SK-N-SH (cell line): ENCODE data around the gene SMIM5. TPM values are rescaled to one million over a fixed set of nuclear protein-coding genes. Genes with fewer than 3 reads are reported as not detected.

Experiments
- CTCF ChIA-PET: fragments of 300-600, 350-600 bp; formaldehyde crosslinking; extraction: SDS; loops from one replicate; lab custom pipeline; 2021; lab: Yijun Ruan, JAX
- POLR2A ChIA-PET: fragments of 350-600 bp; sonication (Branson Sonifier 250); formaldehyde crosslinking; extraction: SDS; loops from one replicate; lab custom pipeline; 2020; ENCODE audit warnings: antibody characterized with exemption, inconsistent platforms; lab: Yijun Ruan, JAX
- DNase-seq: peaks from one replicate; pipeline ENCODE4 v3.0.0; 2012
- H2AFZ ChIP-seq: fragments of 200-600 bp; sonication (generic); 2 replicates; pipeline ENCODE4 v1.8.1; 2016; ENCODE audit warnings: antibody characterized with exemption, mild to moderate bottlenecking, low read depth
- H3F3A ChIP-seq: fragments of 200-600 bp; sonication (generic); replicated peaks from 2 replicates; pipeline ENCODE3; 2016; ENCODE audit warnings: antibody characterized with exemption, mild to moderate bottlenecking; ENCODE audit not compliant: insufficient read depth
- H3K27ac ChIP-seq, 2 experiments: fragments of 200-500 bp in 1 of 2; fragments of 200-600 bp in 1 of 2; sonication (Bioruptor generic) in 1 of 2; sonication (generic), shearing (Covaris generic) in 1 of 2; 2 replicates each; pipeline versions ENCODE4 v1.5.1 to v1.6.1; 2014 to 2016; ENCODE audit warnings: low read depth in 2 of 2, inconsistent platforms in 1 of 2, low read length in 1 of 2, mild to moderate bottlenecking in 1 of 2, mixed read lengths in 1 of 2
- H3K27me3 ChIP-seq: fragments of 200-600 bp; sonication (generic), shearing (Covaris generic); 2 replicates; pipeline ENCODE4 v1.6.1; 2016; ENCODE audit warnings: mixed run types; ENCODE audit not compliant: insufficient read depth
- H3K36me3 ChIP-seq, 2 experiments: fragments of 200-500 bp in 1 of 2; fragments of 200-600 bp in 1 of 2; sonication (Bioruptor generic) in 1 of 2; sonication (generic) in 1 of 2; replicated peaks in 1 of 2; 2 replicates each; pipeline versions ENCODE3 to v1.5.1; 2014 to 2016; ENCODE audit warnings: low read length in 1 of 2, mild to moderate bottlenecking in 1 of 2; ENCODE audit not compliant: insufficient read depth in 2 of 2, control insufficient read depth in 1 of 2
- H3K4me1 ChIP-seq, 2 experiments: fragments of 200-500 bp in 1 of 2; fragments of 200-600 bp in 1 of 2; sonication (Bioruptor generic) in 1 of 2; sonication (generic), shearing (Covaris generic) in 1 of 2; 2 replicates each; pipeline versions ENCODE4 v1.5.1 to v1.6.1; 2014 to 2016; ENCODE audit warnings: low read depth in 1 of 2, low read length in 1 of 2, mixed run types in 1 of 2; ENCODE audit not compliant: insufficient read depth in 2 of 2, control insufficient read depth in 1 of 2
- H3K4me2 ChIP-seq: fragments of 200-600 bp; sonication (generic), shearing (Covaris generic); 2 replicates; pipeline ENCODE4 v1.6.1; 2017; ENCODE audit warnings: mixed run types
- H3K4me3 ChIP-seq, 2 experiments: fragments of 200-500 bp in 1 of 2; fragments of 200-600 bp in 1 of 2; sonication (Bioruptor generic) in 1 of 2; sonication (generic), shearing (Covaris generic) in 1 of 2; 2 replicates each; pipeline versions ENCODE4 v1.5.1 to v1.8.1; 2014 to 2016; ENCODE audit warnings: low read depth in 2 of 2, inconsistent platforms in 1 of 2, low read length in 1 of 2, mild to moderate bottlenecking in 1 of 2, mixed read lengths in 1 of 2, moderate library complexity in 1 of 2
- H3K79me2 ChIP-seq: fragments of 200-600 bp; sonication (generic); 2 replicates; pipeline ENCODE4 v1.8.1; 2017; ENCODE audit warnings: mild to moderate bottlenecking; ENCODE audit not compliant: insufficient read depth
- H3K9ac ChIP-seq: fragments of 200-600 bp; sonication (generic); 2 replicates; pipeline ENCODE4 v1.6.1; 2017; ENCODE audit warnings: mixed run types
- H3K9me2 ChIP-seq: fragments of 200-600 bp; sonication (generic); 2 replicates; pipeline ENCODE4 v1.6.1; 2017; ENCODE audit warnings: mixed run types
- H3K9me3 ChIP-seq: fragments of 200-600 bp; sonication (generic); 2 replicates; pipeline ENCODE4 v1.6.1; 2017; ENCODE audit warnings: mixed run types, mild to moderate bottlenecking, moderate library complexity
- H4K20me1 ChIP-seq: fragments of 200-600 bp; sonication (generic); 2 replicates; pipeline ENCODE4 v1.6.1; 2017; ENCODE audit warnings: mild to moderate bottlenecking, mixed run types; ENCODE audit not compliant: insufficient read depth
- CHD2 ChIP-seq: fragments of 150-350 bp; IDR thresholded peaks from 2 replicates; pipeline ENCODE4 v1.6.1; 2018; ENCODE audit warnings: low read length; ENCODE audit not compliant: partially characterized antibody
- ELF1 ChIP-seq: IDR thresholded peaks from 2 replicates; pipeline ENCODE4 v1.4.0; 2012
- EZH2phosphoT487 ChIP-seq: fragments of 200-600 bp; sonication (generic); IDR thresholded peaks from 2 replicates; pipeline ENCODE4 v1.6.1; 2017; ENCODE audit warnings: low read depth, mixed run types, mild to moderate bottlenecking, antibody characterized with exemption, moderate library complexity, borderline replicate concordance
- FOSL2 ChIP-seq: IDR thresholded peaks from 2 replicates; pipeline ENCODE4 v1.4.0; 2012; ENCODE audit warnings: low read depth, mild to moderate bottlenecking, moderate library complexity, borderline replicate concordance
- GABPA ChIP-seq: IDR thresholded peaks from 2 replicates; pipeline ENCODE4 v1.4.0; 2012; ENCODE audit warnings: low read depth, mild to moderate bottlenecking
- GATA2 ChIP-seq: sonication (generic); formaldehyde crosslinking; IDR thresholded peaks from 2 replicates; pipeline ENCODE4 v1.5.0; 2020; ENCODE audit warnings: mild to moderate bottlenecking, missing genetic modification reagents
- JUND ChIP-seq: IDR thresholded peaks from 2 replicates; pipeline ENCODE4 v1.4.0; 2012
- MXI1 ChIP-seq: IDR thresholded peaks from 2 replicates; pipeline ENCODE4 v1.6.1; 2012; ENCODE audit warnings: mild to moderate bottlenecking, low read depth, low read length, improper control_type of control experiment
- NRF1 ChIP-seq: IDR thresholded peaks from 2 replicates; pipeline ENCODE4 v1.6.1; 2012; ENCODE audit warnings: low read depth, mild to moderate bottlenecking, low read length
- RAD21 ChIP-seq: IDR thresholded peaks from 2 replicates; pipeline ENCODE4 v1.6.1; 2012; ENCODE audit warnings: mild to moderate bottlenecking, low read length
- REST ChIP-seq: IDR thresholded peaks from 2 replicates; pipeline ENCODE4 v1.6.1; 2012; ENCODE audit warnings: mild to moderate bottlenecking, low read depth, low read length, moderate library complexity
- SIN3A ChIP-seq: IDR thresholded peaks from 2 replicates; pipeline ENCODE4 v1.6.1; 2012; ENCODE audit warnings: low read depth, mild to moderate bottlenecking, low read length, moderate library complexity, borderline replicate concordance
- TCF12 ChIP-seq: IDR thresholded peaks from 2 replicates; pipeline ENCODE4 v1.4.0; 2012
- TEAD4 ChIP-seq: IDR thresholded peaks from 2 replicates; pipeline ENCODE4 v1.4.0; 2012; ENCODE audit warnings: mild to moderate bottlenecking, borderline replicate concordance; ENCODE audit not compliant: insufficient read depth
- YY1 ChIP-seq: IDR thresholded peaks from 2 replicates; pipeline ENCODE4 v1.4.0; 2012; ENCODE audit warnings: low read depth, mild to moderate bottlenecking
- WGBS: methylation state at CpG from one replicate; pipeline ENCODE4 v1.1.6; 2017; ENCODE audit warnings: low lambda C conversion rate; 5-methylcytosine and 5-hydroxymethylcytosine counted together
- polyA plus RNA-seq, 3 experiments: library from polyadenylated mRNA; depleted of rRNA; stranded (reverse); fragments of >200 nt; gene quantifications; 2 replicates each; pipeline ENCODE4 v1.2.3, GENCODE V29; 2012
- TF ChIP-seq, protein P1 (sequence below): IDR thresholded peaks from 2 replicates; pipeline ENCODE4; 2012
- TF ChIP-seq, protein P2 (sequence below): IDR thresholded peaks from 2 replicates; pipeline ENCODE4 v1.4.0; 2012; ENCODE audit warnings: low read depth, borderline replicate concordance

Gene SMIM5
- polyA plus RNA-seq, 1 of the 3 experiments (the other 2 are of a cell fraction) = 0.02 TPM

GRCh38 chr17:75607086-75607485, 26.1 kb upstream of the SMIM5 start:
- Histone ChIP-seq H3K4me1 (no peaks in the 10 kb centered on the region), H3K4me2 (no peak overlapping the region), H3K36me3 (no peaks in the 10 kb centered on the region), H2AFZ (no peak overlapping the region), H3K79me2 (no peaks in the 10 kb centered on the region), H3F3A (no peaks in the 10 kb centered on the region), H3K9me3 (no peaks in the 10 kb centered on the region), H3K9ac (no peak overlapping the region), H3K9me2 (no peaks in the 10 kb centered on the region), H3K4me3 (no peak overlapping the region), H3K27me3 (no peaks in the 10 kb centered on the region), H4K20me1 (no peaks in the 10 kb centered on the region), H3K27ac (no peak overlapping the region)
- no peak for TF ChIP-seq TCF12
- TF ChIP-seq SIN3A = no peak
- TF ChIP-seq RAD21 = no peak
- no peak for TF ChIP-seq MXI1
- TF ChIP-seq GATA2 (CRISPR knock-in tag) = no peak
- no peak for TF ChIP-seq GABPA
- no peak for TF ChIP-seq JUND
- no peak for TF ChIP-seq TEAD4
- no peak for TF ChIP-seq ELF1
- TF ChIP-seq CHD2 = no peak
- TF ChIP-seq EZH2phosphoT487 = no peak
- TF ChIP-seq YY1 = no peak
- no peak for TF ChIP-seq FOSL2
- TF ChIP-seq REST = no peak
- TF ChIP-seq, protein P1, sequence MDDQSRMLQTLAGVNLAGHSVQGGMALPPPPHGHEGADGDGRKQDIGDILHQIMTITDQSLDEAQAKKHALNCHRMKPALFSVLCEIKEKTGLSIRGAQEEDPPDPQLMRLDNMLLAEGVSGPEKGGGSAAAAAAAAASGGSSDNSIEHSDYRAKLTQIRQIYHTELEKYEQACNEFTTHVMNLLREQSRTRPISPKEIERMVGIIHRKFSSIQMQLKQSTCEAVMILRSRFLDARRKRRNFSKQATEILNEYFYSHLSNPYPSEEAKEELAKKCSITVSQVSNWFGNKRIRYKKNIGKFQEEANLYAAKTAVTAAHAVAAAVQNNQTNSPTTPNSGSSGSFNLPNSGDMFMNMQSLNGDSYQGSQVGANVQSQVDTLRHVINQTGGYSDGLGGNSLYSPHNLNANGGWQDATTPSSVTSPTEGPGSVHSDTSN = no peak
- TF ChIP-seq, protein P2, sequence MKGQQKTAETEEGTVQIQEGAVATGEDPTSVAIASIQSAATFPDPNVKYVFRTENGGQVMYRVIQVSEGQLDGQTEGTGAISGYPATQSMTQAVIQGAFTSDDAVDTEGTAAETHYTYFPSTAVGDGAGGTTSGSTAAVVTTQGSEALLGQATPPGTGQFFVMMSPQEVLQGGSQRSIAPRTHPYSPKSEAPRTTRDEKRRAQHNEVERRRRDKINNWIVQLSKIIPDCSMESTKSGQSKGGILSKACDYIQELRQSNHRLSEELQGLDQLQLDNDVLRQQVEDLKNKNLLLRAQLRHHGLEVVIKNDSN = no peak
- TF ChIP-seq NRF1 = no peak
- 78% methylated on average over 5 of the region's 5 CpGs for WGBS
- POLR2A ChIA-PET = no interaction called here
- CTCF ChIA-PET = interaction anchor here (0.6 to 8.9 kb wide), 4 partner anchors 13 to 143 kb away, joined by 3 to 68 read pairs (median 12); partner anchors contain the start of gene SMIM5
- DNase-seq = no peak
